Inferior parietal cortex (tissue), 1 donor: ENCODE measurements around the gene CALML5.

ENCODE experiments used
- DNase-seq: peaks from one replicate; pipeline ENCODE4 v3.0.0-alpha.2; 2016; ENCODE audit errors: extremely low spot score

Gene CALML5

DNA sequence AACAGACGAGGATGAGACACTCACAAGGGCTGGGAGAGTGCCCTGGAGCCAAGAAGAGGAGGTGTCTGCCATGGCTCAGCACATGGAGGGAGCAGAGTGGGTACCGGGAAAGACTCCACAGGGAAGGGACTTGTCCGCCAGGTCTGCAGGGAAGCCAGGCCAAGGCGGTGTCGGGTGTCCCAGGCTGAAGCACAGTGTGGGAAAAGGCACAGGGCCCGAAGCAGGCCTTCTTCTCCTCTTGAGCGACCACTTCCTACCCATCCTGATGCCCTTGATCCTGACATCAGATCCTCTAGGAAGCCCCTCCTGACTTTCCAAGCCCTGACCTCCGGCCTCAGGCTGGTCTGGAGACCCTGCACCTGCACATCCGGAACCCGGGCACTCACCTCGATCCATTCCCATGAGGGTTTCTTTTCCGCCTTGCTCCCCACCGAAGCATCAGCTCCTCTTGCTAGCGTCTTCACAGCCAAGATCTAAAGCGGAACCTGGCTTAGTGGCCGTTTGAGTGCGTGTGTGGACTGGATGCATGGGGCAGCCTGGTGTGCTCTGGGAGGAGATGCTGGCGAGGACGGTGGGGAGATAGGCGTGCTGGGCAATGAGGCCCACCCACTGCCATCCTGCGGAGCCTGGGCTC lies 33.8 kb upstream of the CALML5 start:
- DNase-seq = no peak

DNA sequence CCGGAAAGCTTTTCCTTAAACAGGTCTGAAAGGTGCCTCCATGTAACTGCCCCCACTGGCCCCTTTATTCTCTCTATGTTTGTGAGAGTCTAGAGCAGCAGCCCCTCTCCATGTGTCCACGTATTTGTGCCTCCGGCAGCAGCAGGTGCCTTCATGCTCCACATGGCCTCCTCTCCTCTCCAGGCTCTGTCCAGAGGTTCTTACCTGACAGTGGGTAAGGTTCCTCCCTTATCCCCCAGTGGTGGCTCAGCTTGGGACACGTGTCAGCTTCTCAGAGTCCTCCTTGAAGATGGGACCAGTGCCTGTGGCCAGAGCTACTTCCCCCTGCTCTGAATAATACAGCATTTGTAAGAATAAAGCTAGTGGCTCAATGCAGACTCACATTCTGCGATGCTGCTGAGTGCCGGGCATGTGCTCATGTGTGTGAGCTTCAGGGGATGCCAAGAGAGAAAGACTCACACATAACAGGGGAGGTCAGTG lies 33.3 kb upstream of the CALML5 start:
- no peak for DNase-seq

DNA sequence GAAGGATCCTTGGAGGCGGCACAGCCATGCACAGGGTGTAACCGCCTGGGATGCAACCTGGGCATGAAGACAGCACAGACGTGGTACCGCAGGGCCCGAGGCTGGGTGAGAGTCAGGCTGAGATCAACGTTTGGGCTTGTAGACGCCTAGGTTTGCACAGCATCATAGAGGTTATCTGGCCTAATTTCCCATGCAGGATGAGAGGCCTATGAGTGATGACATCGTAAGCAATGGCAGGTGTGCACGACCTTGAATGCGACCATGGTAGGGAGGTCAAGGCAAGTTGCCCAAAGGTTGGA lies 32.9 kb upstream of the CALML5 start:
- DNase-seq = no peak

DNA sequence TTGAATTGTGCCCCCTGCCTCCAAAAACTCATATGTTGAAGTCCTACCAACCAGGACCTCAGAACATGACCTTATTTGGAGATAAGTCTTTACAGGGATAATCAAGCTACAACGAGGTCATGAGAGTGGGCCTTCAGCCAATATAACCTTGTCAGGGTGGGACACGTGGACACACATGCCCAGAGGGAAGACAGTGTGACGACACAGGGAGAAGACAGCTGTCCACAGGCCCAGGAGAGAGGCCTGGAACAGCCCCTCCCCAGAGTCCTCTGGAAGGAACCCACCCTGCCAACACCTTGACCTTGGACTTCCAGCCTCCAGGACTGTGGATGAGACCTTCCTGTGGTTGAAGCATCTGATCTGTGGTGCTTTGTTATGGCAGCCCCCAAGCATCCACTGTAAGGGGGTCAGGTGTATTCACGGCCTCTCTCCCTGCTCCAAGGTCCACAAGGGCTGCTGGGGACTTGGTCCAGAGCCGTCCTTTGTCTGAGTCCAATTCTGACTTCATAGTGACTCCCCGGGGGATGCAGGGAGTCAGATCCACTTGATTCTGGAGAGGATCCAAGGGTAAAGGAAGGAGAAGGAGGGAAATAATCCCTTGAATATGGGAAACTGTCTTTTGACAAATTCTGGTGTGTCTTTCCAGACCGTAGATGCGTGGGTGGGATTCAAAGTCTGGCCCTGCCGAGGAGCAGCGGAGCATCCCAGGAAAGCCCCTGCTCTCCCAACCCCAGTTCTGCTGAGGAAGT lies 32.4 kb upstream of the CALML5 start:
- DNase-seq = no peak

DNA sequence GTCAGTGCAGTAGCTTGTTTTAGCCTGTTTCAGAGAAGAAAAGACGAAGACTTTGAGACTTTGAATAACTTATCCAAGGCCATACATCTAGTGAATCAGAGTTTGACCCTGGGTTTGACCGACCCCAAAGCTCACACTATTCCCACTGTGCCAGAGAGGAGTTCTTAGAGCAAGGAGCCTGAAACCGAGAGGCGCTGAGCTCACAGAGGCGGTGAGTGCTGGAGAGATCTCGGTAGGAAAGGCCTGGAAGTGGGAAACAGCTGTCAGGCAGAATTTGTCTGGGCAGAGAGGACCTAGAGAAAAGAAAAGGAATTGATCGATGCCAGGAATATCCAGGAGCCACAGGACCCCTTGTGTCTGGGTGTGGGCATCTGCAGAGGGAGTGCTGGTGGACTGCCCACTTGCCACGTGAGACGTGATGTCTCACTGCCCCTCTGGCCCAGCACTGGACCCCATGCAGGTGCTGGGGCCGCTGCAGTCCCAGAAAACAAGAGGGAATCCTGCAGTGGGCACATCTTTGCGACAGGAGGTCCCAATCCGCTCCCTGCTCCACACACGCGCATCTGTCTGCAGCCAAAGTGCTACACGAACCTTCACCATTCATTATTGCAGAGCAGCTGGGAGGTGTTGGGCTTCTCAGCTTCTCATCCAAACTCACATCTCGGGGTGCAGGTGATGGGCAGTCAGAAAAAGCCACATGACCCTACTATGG lies 31.6 kb upstream of the CALML5 start:
- no peak for DNase-seq

DNA sequence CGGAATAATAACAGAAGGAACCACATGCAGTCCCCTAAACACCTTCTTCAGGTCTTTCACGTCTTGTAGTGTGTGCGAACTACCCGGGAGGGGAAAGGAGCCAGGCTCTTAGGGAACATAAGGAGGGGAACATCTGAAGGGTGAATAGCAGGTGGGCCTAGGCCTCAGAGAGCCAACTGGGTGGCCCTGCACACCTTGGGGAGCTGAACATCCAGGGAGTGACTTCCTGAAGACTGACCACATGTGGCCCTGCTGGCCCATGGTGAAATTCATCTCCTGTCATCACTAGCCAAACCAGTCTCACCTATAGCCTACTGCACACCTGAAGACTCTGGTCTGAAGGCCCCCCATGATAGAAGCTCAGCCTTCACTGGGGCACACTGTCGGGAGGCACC lies 31.0 kb upstream of the CALML5 start:
- no peak for DNase-seq

DNA sequence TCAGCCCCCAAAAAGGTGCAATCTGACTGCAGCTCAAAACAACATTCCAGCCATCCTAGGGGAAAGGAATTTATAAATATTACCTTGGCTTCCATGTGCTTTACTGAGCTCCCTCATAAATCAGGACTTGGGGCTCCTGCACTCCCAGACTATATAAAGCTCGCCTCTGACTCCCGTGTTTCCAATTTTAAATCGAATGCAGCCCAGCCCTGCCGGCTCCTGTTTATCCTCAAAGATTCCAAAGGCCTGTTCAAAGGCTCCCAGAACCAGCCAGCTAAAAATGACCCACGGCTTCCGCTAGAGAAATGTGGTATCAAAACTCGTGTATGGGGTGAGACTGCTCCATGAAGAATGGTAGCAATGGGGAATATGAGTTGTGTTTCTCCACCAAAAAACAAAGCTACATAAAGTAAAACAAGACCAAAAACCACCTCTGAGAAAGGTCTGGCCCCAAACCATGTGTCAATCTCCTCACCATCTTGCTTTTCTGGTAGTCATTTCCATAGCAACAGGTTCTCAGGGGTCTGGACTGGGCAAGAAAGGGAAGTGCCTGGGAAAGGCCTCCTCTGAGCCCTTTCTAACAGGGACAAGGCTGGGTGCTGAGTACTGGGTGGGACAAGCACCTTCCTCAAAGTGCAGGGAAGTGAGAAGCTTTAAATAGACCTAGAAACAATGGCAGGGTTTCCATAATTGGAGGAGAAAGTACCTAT lies 30.5 kb upstream of the CALML5 start:
- DNase-seq = no peak

DNA sequence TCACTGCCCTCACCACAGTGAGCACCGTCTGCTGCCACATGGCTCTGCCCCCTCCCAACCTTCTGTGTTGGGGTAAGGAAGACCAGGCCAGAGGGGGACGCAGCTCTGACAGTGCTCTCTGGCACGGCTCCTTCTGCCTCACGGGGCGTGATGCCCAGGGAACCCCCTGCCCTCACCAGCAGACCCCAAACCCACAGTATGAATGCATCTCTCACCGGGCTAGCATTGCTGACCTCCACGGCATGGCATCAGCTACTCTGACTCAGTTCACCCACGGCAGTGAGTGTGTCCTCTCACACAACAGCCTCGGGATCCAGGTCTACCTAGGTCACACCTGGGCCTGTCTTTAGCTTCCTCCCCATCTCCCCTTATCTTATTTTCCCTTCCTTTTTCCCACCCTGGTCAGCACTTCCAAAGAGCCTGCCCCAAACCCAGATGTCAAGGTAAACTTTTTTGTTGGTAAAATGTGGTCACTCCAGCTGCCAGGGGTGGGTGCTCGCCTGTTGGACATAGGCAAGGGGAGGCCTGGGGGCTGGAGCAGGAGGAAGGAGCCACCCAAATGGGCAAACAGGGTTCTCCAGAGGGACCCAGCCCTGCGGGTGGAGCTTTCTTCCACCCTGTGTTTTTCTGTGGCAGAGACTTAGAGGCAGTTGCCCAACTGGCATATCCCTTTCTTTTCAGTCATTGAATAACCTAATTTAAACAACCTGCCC lies 29.8 kb upstream of the CALML5 start:
- no peak for DNase-seq

DNA sequence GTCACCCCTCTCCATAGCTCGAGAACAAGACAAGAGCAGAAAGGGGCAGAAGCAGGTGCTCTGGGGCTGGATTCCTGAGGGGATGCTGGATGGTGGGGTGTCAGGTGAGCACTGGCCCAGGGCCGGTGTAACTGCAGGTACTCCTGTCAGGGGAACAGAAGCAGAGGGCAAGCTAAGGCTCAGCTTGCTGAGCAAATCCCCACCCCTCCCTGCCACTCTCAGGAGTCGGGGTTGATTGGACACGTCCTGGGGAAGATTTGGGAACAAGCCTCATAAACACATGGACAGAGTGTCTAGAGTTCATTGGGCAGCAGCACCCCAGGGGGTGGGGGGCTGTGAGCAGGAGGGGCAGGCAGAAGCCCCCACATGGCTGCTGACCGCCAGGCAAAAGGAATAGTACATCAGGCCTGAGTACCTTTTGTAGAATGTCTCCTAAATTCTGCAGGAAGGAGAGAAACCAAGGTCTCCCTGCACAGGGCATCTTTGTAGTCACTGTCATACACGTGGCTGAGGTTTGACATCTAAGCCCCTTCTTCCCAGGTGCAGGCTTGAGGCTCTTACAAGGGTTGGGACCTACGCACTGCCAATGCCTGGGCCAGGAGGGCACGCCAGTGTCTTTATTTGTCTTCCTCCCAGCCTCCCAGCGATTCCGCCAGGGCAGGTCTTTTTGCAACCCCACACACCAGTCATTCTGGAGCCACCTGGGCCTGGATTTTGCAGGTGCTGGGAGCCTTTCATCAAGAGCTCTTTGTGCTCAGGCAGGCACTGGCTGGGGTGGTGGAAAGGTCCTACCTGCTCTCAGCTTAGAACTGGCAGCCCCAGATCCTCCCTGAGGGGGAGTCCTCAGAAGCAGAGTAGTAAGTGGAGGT lies 28.2 kb upstream of the CALML5 start:
- no peak for DNase-seq

DNA sequence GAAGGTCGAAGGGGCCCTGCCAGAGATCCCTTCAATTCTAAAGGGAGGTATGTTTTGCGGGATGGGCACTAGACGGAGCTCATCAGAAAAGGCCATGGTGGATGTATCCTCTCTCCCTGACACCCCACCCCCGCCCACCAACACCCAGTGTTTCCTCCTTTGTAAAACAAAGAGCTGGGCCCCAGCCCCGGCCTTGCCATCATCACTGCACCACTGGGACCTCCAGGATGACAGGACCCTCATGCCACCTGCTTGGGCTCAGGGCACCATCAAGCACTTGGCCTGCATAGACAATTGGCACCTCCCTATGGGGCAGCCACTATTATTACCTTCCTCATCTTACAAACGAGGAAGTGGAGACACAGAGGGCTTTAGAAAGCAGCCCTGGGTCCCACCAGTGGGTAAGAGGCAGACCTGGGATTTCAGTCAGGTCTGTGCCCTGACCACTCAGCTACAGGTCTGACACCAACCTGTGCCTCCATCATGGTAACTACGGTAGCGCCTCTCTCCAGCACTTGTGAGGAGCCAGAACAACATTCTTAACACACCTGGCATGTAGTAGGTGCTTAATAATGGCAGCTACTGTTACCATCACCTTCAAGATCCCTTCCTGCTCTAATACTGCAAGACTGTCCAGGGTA lies 27.4 kb upstream of the CALML5 start:
- DNase-seq = no peak

DNA sequence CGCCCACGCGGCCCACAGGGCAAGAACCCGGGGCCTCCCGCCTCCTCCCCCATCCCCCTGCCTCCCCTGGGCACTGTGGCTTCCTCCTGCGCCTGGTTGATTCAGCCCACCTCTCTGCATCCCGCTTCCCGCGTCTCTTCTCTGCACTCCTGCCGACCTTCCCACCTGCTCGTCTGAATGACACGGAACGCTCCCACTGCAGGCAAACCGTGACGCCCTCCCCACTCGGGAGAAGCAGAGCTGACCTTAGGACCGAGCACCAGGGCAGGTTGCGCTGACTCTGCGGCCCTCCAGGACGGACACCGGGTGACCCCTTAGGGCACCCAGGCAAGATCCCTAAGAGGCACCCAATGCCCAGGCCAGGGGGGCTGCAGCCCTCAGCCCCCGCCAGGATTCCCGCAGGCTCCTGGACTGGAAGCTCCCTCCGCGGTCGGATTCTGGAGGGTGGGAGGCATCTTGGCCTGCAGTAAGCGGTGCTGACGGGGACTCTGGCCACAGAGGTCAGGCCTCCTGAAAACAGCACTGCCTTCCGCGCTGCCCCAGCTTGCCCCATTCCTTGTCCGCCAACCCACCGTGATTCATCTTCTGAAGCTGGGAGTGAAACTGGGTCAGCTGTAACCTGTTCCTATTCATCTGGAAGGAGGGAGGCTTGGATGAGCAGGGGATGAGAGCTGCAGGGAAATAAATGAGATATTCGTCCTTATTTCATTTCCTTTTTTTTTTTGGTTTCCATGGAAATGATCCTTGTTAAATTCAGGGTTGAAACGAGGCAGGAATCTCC lies 26.4 kb upstream of the CALML5 start:
- no peak for DNase-seq

DNA sequence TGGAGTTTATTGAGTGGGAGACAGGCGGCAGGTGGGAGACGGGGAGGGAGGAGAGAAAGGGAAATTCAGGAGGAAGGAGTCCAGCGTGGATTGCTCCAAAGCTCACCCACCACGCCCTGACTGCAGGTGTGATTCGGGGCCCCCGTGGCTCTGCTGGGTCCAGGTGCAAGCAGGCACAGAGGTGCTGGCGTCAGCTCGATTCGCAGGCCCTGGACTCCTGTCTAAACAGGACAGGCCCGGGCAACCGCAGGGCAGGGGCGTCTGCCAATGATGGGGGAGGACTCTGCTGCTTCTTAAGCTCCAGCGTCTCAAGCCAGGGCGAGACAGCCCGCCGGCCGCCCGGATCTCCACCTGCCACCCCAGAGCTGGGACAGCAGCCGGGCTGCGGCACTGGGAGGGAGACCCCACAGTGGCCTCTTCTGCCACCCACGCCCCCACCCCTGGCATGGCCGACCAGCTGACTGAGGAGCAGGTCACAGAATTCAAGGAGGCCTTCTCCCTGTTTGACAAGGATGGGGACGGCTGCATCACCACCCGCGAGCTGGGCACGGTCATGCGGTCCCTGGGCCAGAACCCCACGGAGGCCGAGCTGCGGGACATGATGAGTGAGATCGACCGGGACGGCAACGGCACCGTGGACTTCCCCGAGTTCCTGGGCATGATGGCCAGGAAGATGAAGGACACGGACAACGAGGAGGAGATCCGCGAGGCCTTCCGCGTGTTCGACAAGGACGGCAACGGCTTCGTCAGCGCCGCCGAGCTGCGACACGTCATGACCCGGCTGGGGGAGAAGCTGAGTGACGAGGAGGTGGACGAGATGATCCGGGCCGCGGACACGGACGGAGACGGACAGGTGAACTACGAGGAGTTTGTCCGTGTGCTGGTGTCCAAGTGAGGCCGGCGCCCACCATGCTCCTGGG lies 25.5 kb upstream of the CALML5 start, which contains the start of gene CALML3:
TSS of gene CALML3 (plus strand) at position 321 of the 920 bp plus-strand sequence. CDS start at position 446, 125 bp downstream.
- DNase-seq = no peak

DNA sequence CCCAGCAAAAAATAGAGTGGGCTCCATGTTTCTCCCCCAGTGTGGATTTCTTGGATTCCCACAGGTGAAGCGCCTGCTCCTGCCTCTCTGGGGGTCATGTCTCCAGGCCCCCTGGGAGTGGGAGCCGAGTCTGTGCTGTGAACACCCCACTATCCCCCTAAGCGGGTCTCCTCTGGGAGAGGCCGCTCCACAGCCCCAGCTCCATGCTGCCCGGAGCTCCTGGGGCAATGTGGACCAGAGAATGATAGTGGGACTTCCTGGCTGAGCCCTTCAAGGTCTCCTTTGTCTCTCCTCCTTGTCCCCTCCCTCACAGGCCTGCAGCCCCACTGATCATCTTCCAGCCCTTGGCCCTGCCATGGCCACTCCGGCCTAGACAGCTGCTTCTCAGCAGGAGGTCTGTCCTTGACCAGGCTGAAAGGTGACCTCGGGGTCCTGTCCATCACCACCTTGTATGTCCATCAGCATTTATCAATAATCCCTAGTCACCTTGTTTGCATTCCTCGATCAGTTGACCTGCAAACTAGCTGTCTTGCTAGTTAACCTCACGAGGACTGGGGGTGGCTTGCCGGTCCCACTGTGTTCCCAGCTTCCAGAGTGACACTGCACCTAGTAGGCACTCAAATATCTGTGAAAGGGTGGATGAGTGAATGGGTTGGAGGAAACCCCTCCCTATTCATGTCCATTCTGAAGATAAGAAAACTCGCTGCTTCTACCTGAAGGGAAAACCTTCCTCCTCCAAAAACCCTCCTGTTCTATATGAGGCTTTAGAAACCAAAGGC lies 24.6 kb upstream of the CALML5 start:
- no peak for DNase-seq

DNA sequence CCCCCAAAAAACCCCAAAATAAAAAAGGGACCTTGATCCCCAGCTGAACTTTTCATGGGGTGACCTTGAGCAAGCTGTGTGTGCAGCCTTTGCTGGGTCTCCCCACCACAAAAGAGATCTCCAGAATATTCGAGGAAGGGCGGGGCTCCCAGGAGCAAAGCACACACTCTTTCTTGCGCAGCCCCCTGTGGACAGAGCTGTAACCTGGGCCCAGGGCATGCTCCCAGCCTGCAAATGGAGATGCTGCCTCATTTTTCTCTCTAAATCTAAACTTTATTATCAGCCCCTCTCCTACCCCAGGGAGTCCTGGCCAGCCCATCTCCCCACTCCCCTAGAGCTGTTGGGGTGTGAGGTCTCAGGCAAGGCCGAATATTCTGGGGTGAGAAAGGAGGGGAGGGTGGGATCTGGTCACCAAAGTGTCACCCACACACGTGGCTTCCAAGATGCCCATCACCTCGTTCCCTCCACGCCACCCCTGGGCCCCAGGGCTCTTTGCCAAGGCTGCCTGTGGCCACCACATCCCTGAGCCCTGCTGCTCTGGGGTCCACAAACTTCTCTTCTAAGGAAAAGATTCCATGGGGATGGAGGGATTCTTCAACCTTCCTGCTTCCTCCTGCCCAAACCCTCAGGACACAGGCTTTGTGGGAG lies 23.7 kb upstream of the CALML5 start:
- DNase-seq = no peak

DNA sequence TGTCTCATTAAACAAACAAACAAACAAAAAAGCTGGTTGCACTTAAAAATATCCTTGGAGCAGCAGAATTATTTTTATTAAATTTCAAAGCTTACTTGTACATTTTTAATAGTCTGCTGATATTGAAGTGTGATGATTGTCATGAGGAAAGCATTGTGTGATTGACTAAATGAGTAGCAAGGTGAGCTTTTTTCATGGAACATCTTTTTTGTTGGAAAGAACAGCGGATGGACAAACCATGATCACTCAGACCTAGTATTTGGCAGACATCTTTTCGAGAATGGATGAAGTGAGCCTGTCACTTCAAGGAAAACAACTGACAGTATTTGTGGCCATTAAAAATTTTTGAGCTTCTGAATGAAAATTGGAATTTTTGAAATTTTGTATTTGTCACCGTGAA lies 19.7 kb upstream of the CALML5 start:
- no peak for DNase-seq

DNA sequence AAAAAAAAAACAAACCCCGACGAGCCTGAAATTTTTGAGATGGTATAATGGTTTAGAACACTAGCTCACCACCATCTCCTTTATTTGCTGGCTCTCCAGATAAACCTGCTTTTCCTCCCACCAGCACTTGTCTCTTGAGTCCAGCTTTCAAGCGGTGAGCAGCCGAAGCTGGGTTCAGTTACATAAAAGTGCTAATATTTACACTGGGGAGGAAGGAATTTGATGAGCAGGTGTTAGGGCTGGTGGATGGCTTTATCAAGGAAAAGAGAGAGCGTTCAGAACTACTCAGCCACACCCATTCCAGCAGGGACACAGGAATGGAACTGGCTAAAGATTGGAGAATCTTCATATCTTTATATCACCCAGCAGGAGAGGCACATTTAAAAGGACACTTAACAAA lies 18.8 kb upstream of the CALML5 start:
- no peak for DNase-seq

DNA sequence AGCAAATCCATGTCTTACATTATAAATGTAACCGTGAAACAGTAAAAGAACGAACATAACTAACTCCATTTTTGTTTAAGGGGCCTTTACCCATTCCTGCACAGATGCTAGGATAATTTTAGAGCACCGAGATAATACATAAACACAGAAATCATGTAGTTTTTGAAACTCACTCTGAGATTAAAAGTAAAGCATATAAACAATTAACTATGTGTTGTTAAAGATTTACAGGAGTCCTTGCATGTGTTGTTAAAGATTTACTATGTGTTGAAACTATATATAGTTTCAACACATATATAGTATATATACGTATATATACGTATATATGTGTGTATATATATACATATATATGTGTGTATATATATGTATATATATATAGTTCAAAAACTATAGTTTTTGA lies 18.2 kb upstream of the CALML5 start:
- no peak for DNase-seq
